ENCODE results near the gene PRKCZ. TPM values are rescaled to one million over a fixed set of nuclear protein-coding genes. Genes with fewer than 3 reads are reported as not detected.

Gene PRKCZ
- total RNA-seq, 1 donor = 4.6 TPM

- Histone ChIP-seq H3K9me3 (ENCODE audit: low read depth, low read length) (no peaks in the 10 kb centered on the region), H3K4me3 (ENCODE audit: low read length) (no peak overlapping the region), H3K27me3 (ENCODE audit: insufficient read depth, low read length) (no peaks in the 10 kb centered on the region), H3K4me1 (ENCODE audit: insufficient read depth, low read length) (no peaks in the 10 kb centered on the region)
These were observed 9.9 kb downstream of the PRKCZ start for GRCh38 chr1:2060072-2060471.

- Histone ChIP-seq H3K4me1 (ENCODE audit: insufficient read depth, low read length) (no peaks in the 10 kb centered on the region), H3K9me3 (ENCODE audit: low read depth, low read length) (no peaks in the 10 kb centered on the region), H3K4me3 (ENCODE audit: low read length) (no peak overlapping the region), H3K27me3 (ENCODE audit: insufficient read depth, low read length) (no peaks in the 10 kb centered on the region)
These were observed 10.3 kb downstream of the PRKCZ start for GRCh38 chr1:2060535-2060934.

GRCh38 chr1:2061065-2061778 lies 11.0 kb downstream of the PRKCZ start:
- no peaks in the 10 kb centered on the region for H3K4me1 ChIP-seq (ENCODE audit: insufficient read depth, low read length)
- no peaks in the 10 kb centered on the region for H3K27me3 ChIP-seq (ENCODE audit: insufficient read depth, low read length)
- H3K4me3 ChIP-seq (ENCODE audit: low read length) = no peak overlapping the region
- no peaks in the 10 kb centered on the region for H3K9me3 ChIP-seq (ENCODE audit: low read depth, low read length)

- Histone ChIP-seq H3K4me3 (ENCODE audit: low read length) (no peak overlapping the region), H3K27me3 (ENCODE audit: insufficient read depth, low read length) (no peaks in the 10 kb centered on the region), H3K4me1 (ENCODE audit: insufficient read depth, low read length) (no peaks in the 10 kb centered on the region), H3K9me3 (ENCODE audit: low read depth, low read length) (no peaks in the 10 kb centered on the region)
These were observed 15.5 kb downstream of the PRKCZ start for GRCh38 chr1:2065699-2066098.

GRCh38 chr1:2067393-2067792 lies 17.2 kb downstream of the PRKCZ start:
- Histone ChIP-seq H3K9me3 (ENCODE audit: low read depth, low read length) (no peaks in the 10 kb centered on the region), H3K27me3 (ENCODE audit: insufficient read depth, low read length) (no peaks in the 10 kb centered on the region), H3K4me3 (ENCODE audit: low read length) (no peak overlapping the region), H3K4me1 (ENCODE audit: insufficient read depth, low read length) (no peaks in the 10 kb centered on the region)

- Histone ChIP-seq H3K4me1 (ENCODE audit: insufficient read depth, low read length) (no peaks in the 10 kb centered on the region), H3K9me3 (ENCODE audit: low read depth, low read length) (no peaks in the 10 kb centered on the region), H3K27me3 (ENCODE audit: insufficient read depth, low read length) (no peaks in the 10 kb centered on the region), H3K4me3 (ENCODE audit: low read length) (no peak overlapping the region)
These were observed 17.8 kb downstream of the PRKCZ start for GRCh38 chr1:2067981-2068380.

- H3K4me3 ChIP-seq (ENCODE audit: low read length) = no peak overlapping the region
- H3K9me3 ChIP-seq (ENCODE audit: low read depth, low read length) = no peaks in the 10 kb centered on the region
- no peaks in the 10 kb centered on the region for H3K27me3 ChIP-seq (ENCODE audit: insufficient read depth, low read length)
- H3K4me1 ChIP-seq (ENCODE audit: insufficient read depth, low read length) = no peaks in the 10 kb centered on the region
These were observed 18.7 kb downstream of the PRKCZ start for GRCh38 chr1:2068951-2069350.

- Histone ChIP-seq H3K27me3 (ENCODE audit: insufficient read depth, low read length) (no peaks in the 10 kb centered on the region), H3K4me1 (ENCODE audit: insufficient read depth, low read length) (no peaks in the 10 kb centered on the region), H3K9me3 (ENCODE audit: low read depth, low read length) (no peaks in the 10 kb centered on the region), H3K4me3 (ENCODE audit: low read length) (no peak overlapping the region)
These were observed 19.8 kb downstream of the PRKCZ start for GRCh38 chr1:2070016-2070415.

- H3K4me1 ChIP-seq (ENCODE audit: insufficient read depth, low read length) = no peaks in the 10 kb centered on the region
- H3K27me3 ChIP-seq (ENCODE audit: insufficient read depth, low read length) = no peaks in the 10 kb centered on the region
- no peaks in the 10 kb centered on the region for H3K9me3 ChIP-seq (ENCODE audit: low read depth, low read length)
- H3K4me3 ChIP-seq (ENCODE audit: low read length) = no peak overlapping the region
These were observed 20.8 kb downstream of the PRKCZ start for GRCh38 chr1:2070800-2071530.

- Histone ChIP-seq H3K9me3 (ENCODE audit: low read depth, low read length) (no peaks in the 10 kb centered on the region), H3K4me1 (ENCODE audit: insufficient read depth, low read length) (no peaks in the 10 kb centered on the region), H3K27me3 (ENCODE audit: insufficient read depth, low read length) (no peaks in the 10 kb centered on the region), H3K4me3 (ENCODE audit: low read length) (no peak overlapping the region)
These were observed 22.0 kb downstream of the PRKCZ start for GRCh38 chr1:2072109-2072806.

- H3K9me3 ChIP-seq (ENCODE audit: low read depth, low read length) = no peaks in the 10 kb centered on the region
- H3K27me3 ChIP-seq (ENCODE audit: insufficient read depth, low read length) = no peaks in the 10 kb centered on the region
- no peaks in the 10 kb centered on the region for H3K4me1 ChIP-seq (ENCODE audit: insufficient read depth, low read length)
- no peak overlapping the region for H3K4me3 ChIP-seq (ENCODE audit: low read length)
These were observed 22.7 kb downstream of the PRKCZ start for GRCh38 chr1:2072891-2073290.

- H3K27me3 ChIP-seq (ENCODE audit: insufficient read depth, low read length) = no peaks in the 10 kb centered on the region
- no peak overlapping the region for H3K4me3 ChIP-seq (ENCODE audit: low read length)
- no peaks in the 10 kb centered on the region for H3K9me3 ChIP-seq (ENCODE audit: low read depth, low read length)
- no peaks in the 10 kb centered on the region for H3K4me1 ChIP-seq (ENCODE audit: insufficient read depth, low read length)
These were observed 23.4 kb downstream of the PRKCZ start for GRCh38 chr1:2073382-2074230.

GRCh38 chr1:2074396-2074795 lies 24.2 kb downstream of the PRKCZ start:
- no peaks in the 10 kb centered on the region for H3K4me1 ChIP-seq (ENCODE audit: insufficient read depth, low read length)
- no peaks in the 10 kb centered on the region for H3K9me3 ChIP-seq (ENCODE audit: low read depth, low read length)
- no peaks in the 10 kb centered on the region for H3K27me3 ChIP-seq (ENCODE audit: insufficient read depth, low read length)
- H3K4me3 ChIP-seq (ENCODE audit: low read length) = no peak overlapping the region

- H3K4me3 ChIP-seq (ENCODE audit: low read length) = no peak overlapping the region
- H3K4me1 ChIP-seq (ENCODE audit: insufficient read depth, low read length) = no peaks in the 10 kb centered on the region
- H3K9me3 ChIP-seq (ENCODE audit: low read depth, low read length) = no peaks in the 10 kb centered on the region
- H3K27me3 ChIP-seq (ENCODE audit: insufficient read depth, low read length) = no peaks in the 10 kb centered on the region
These were observed 24.9 kb downstream of the PRKCZ start for GRCh38 chr1:2074944-2075740.

All from mononuclear cell (primary cell).